HepG2 (cell line): Measurements from ENCODE around the gene ACVR2A. TPM values are rescaled to one million over a fixed set of nuclear protein-coding genes. Genes with fewer than 3 reads are reported as not detected.

Experiments
- ATAC-seq: fragments of 200-7000 bp; cut with Tn5 transposase; 3 replicates; pipeline ENCODE4 v1.9.1; 2020; ENCODE audit warnings: mild to moderate bottlenecking, moderate library complexity
- BruUV-seq: library from RNA; stranded (reverse); fragments of 400-500 nt; replicated peaks from 2 replicates; lab custom pipeline; 2021; lab: Mats Ljungman, UMichigan
- CTCF ChIA-PET: fragments of 300-600 bp; formaldehyde crosslinking; extraction: SDS; loops from one replicate; lab custom pipeline; 2021; ENCODE audit warnings: low total read pairs, inconsistent platforms, low intra/inter-chr PET ratio; lab: Yijun Ruan, JAX
- POLR2A ChIA-PET: fragments of 350-600 bp; sonication (Branson Sonifier 250); formaldehyde crosslinking; loops from one replicate; lab custom pipeline; 2020; ENCODE audit warnings: antibody characterized with exemption, inconsistent platforms; lab: Yijun Ruan, JAX
- DNase-seq: peaks from one replicate; pipeline ENCODE4 v3.0.0-alpha.2; 2015; ENCODE audit warnings: low spot score
- FAIRE-seq: peaks from 3 replicates; lab custom pipeline; 2011; peaks lifted over from hg19 to GRCh38; lab: Jason Lieb, UNC
- H2AFZ ChIP-seq: one replicate; pipeline ENCODE4 v1.6.1; 2011; ENCODE audit warnings: low read length, inconsistent platforms
- H3K27ac ChIP-seq: fragments of 300-600 bp; 3 replicates; pipeline ENCODE4 v1.8.0; 2011; ENCODE audit warnings: mixed run types, mild to moderate bottlenecking, mixed read lengths, low read length, inconsistent platforms; ENCODE audit not compliant: insufficient read depth; ENCODE audit errors: extremely low read length
- H3K27me3 ChIP-seq, 2 experiments: fragments of 200-600 bp in 1 of 2; 2 replicates in 1 of 2; 3 replicates in 1 of 2; pipeline versions ENCODE4 v1.6.0 to v1.8.0; 2011; ENCODE audit warnings: low read length in 2 of 2, mild to moderate bottlenecking in 2 of 2, moderate library complexity in 2 of 2, inconsistent platforms in 1 of 2; ENCODE audit not compliant: insufficient read depth in 2 of 2, control insufficient read depth in 1 of 2
- H3K36me3 ChIP-seq, 2 experiments: fragments of 200-600 bp in 1 of 2; replicated peaks in 1 of 2; 2 replicates in 1 of 2; 3 replicates in 1 of 2; pipeline versions ENCODE4 v1.5.1 to v1.8.0; 2011; ENCODE audit warnings: low read length in 2 of 2, inconsistent platforms in 1 of 2; ENCODE audit not compliant: insufficient read depth in 2 of 2, control insufficient read depth in 1 of 2
- H3K4me1 ChIP-seq: 2 replicates; pipeline ENCODE4 v1.5.1; 2012; ENCODE audit warnings: low read length, inconsistent platforms; ENCODE audit not compliant: insufficient read depth
- H3K4me2 ChIP-seq: 2 replicates; pipeline ENCODE4 v1.6.0; 2011; ENCODE audit warnings: low read depth, low read length, inconsistent platforms
- H3K4me3 ChIP-seq, 3 experiments: fragments of 200-600 bp in 1 of 3; sonication (generic), shearing (Covaris generic) in 1 of 3; replicated peaks in 1 of 3; 2 replicates each; pipeline ENCODE4 v1.5.1; 2011 to 2016; ENCODE audit warnings: low read length in 3 of 3, inconsistent platforms in 2 of 3, low read depth in 2 of 3, mild to moderate bottlenecking in 2 of 3, control low read depth in 1 of 3, mixed read lengths in 1 of 3; ENCODE audit not compliant: insufficient read depth in 1 of 3
- H3K79me2 ChIP-seq: one replicate; pipeline ENCODE4 v1.6.1; 2011; ENCODE audit warnings: low read length, inconsistent platforms; ENCODE audit not compliant: insufficient read depth
- H3K9ac ChIP-seq: 2 replicates; pipeline ENCODE4 v1.6.0; 2011; ENCODE audit warnings: mild to moderate bottlenecking, low read depth, low read length, inconsistent platforms; ENCODE audit not compliant: insufficient read depth
- H3K9me3 ChIP-seq: 2 replicates; pipeline ENCODE4 v1.5.1; 2012; ENCODE audit warnings: mild to moderate bottlenecking, low read length
- H4K20me1 ChIP-seq: 2 replicates; pipeline ENCODE4 v1.6.0; 2011; ENCODE audit warnings: inconsistent platforms, mild to moderate bottlenecking, low read length, moderate library complexity; ENCODE audit not compliant: insufficient read depth
- ASH2L ChIP-seq: fragments of 300-600, 200-600 bp; sonication (generic); IDR thresholded peaks from 2 replicates; pipeline ENCODE4 v1.7.0; 2017; ENCODE audit warnings: low read depth, mild to moderate bottlenecking, moderate library complexity, mixed read lengths, low read length; ENCODE audit not compliant: insufficient read length
- CBX5 ChIP-seq: sonication (generic); formaldehyde crosslinking; IDR thresholded peaks from 2 replicates; pipeline ENCODE4 v1.4.0; 2020; ENCODE audit warnings: missing genetic modification reagents, borderline replicate concordance
- HNRNPLL ChIP-seq: fragments of 200-400 bp; formaldehyde crosslinking; IDR thresholded peaks from 2 replicates; pipeline ENCODE4 v1.6.1; 2017; ENCODE audit warnings: mild to moderate bottlenecking, low read depth, low read length; ENCODE audit not compliant: poor library complexity, severe bottlenecking
- MAF1 ChIP-seq: sonication (generic); formaldehyde crosslinking; IDR thresholded peaks from 2 replicates; pipeline ENCODE4 v1.5.0; 2020; ENCODE audit warnings: missing genetic modification reagents, borderline replicate concordance
- MYPOP ChIP-seq: sonication (generic); formaldehyde crosslinking; IDR thresholded peaks from 2 replicates; pipeline ENCODE4 v1.8.1; 2023; ENCODE audit warnings: mild to moderate bottlenecking, moderate library complexity, missing genetic modification reagents
- TBX3 ChIP-seq: fragments of 450-650 bp; IDR thresholded peaks from 2 replicates; pipeline ENCODE4 v1.6.1; 2017; ENCODE audit warnings: antibody characterized with exemption, mild to moderate bottlenecking, inconsistent platforms, borderline replicate concordance
- ZBTB7B ChIP-seq: sonication (generic); formaldehyde crosslinking; IDR thresholded peaks from 2 replicates; pipeline ENCODE4 v1.4.0; 2020; ENCODE audit warnings: missing genetic modification reagents
- ZNF597 ChIP-seq: sonication (generic); formaldehyde crosslinking; IDR thresholded peaks from 2 replicates; pipeline ENCODE4 v1.5.0; 2020; ENCODE audit warnings: missing genetic modification reagents
- ZNF652 ChIP-seq: IDR thresholded peaks from 2 replicates; pipeline ENCODE4 v1.6.1; 2016; ENCODE audit warnings: low read depth, borderline replicate concordance
- ZNF782 ChIP-seq: sonication (generic); formaldehyde crosslinking; IDR thresholded peaks from 2 replicates; pipeline ENCODE4 v1.4.0; 2020; ENCODE audit warnings: missing genetic modification reagents, mild to moderate bottlenecking, borderline replicate concordance
- ZNF883 ChIP-seq: sonication (generic); formaldehyde crosslinking; IDR thresholded peaks from 2 replicates; pipeline ENCODE4 v1.5.1; 2020; ENCODE audit warnings: mild to moderate bottlenecking, missing genetic modification reagents; ENCODE audit errors: not compliant biosample characterization
- WGBS: methylation state at CpG from one replicate; pipeline ENCODE4 v1.1.6; 2017; ENCODE audit warnings: low lambda C conversion rate; 5-methylcytosine and 5-hydroxymethylcytosine counted together
- in situ Hi-C: cut with HindIII; loops from 2 replicates; pipeline ENCODE4 v1.10.0; 2017; ENCODE audit warnings: low pct_unique_long_range_greater_than_20kb; ENCODE audit not compliant: extremely low pct_ligation_motif_present
- intact Hi-C: fragments of 100-400 bp; cut with micrococcal nuclease; formaldehyde crosslinking; loops from one replicate; pipeline ENCODE4 v1.10.0; 2022; ENCODE audit not compliant: unreplicated experiment
- polyA plus RNA-seq, 8 experiments: library from polyadenylated mRNA; depleted of rRNA in 3 of 8; stranded (reverse) in 7 of 8; unstranded in 1 of 8; fragments of >200 nt; fragmentation: Illumina TruSeq in 4 of 8; extraction: Trizol in 4 of 8; gene quantifications; 2 replicates each; pipeline versions ENCODE4 v1.2.1 to v1.2.3, GENCODE V29; 2011 to 2016; ENCODE audit warnings: low read depth in 4 of 8, missing spikeins in 1 of 8, mixed read lengths in 1 of 8; ENCODE audit not compliant: insufficient read depth in 1 of 8
- total RNA-seq, 5 experiments: library from RNA; depleted of rRNA; stranded (reverse); fragments of >200 nt; fragmentation: Illumina TruSeq; extraction: Trizol; gene quantifications; 2 replicates each; pipeline ENCODE4 v1.2.3, GENCODE V29; 2016; ENCODE audit warnings: low read depth in 1 of 5

ACVR2A gene
- total and polyA plus RNA-seq, 2 of the 13 experiments (the other 11 are each of a cell fraction or from before 2014, with no cell fraction given) = 8.3 to 18.0 TPM

- CTCF ChIA-PET = no interaction called here
- 96% methylated on average over 3 of the region's 3 CpGs for WGBS
- no peak for DNase-seq
- H3K27me3 ChIP-seq = no peaks in the 10 kb centered on the region
- no peak for FAIRE-seq
- peaks cover 1 to 14% of the 10 kb centered on the region in 2 experiments; a peak in 1 of 5 replicates for H3K36me3 ChIP-seq
- TF ChIP-seq ASH2L (no peak), TBX3 (no peak), ZNF782 (CRISPR knock-in tag) (no peak), ZNF883 (CRISPR knock-in tag) (no peak), CBX5 (CRISPR knock-in tag) (no peak), ZNF597 (CRISPR knock-in tag) (no peak), MYPOP (no peak), ZNF652 (no peak), MAF1 (CRISPR knock-in tag) (no peak), HNRNPLL (no peak), ZBTB7B (CRISPR knock-in tag) (no peak)
- peaks cover 45% of the 10 kb centered on the region for H3K4me1 ChIP-seq
- ATAC-seq = no peak
- H3K27ac ChIP-seq = no peak overlapping the region
- H2AFZ ChIP-seq = no peak overlapping the region
- H3K4me3 ChIP-seq = no peak overlapping the region
- no peaks in the 10 kb centered on the region for H4K20me1 ChIP-seq
- intact Hi-C loops (no loop called here), in situ Hi-C loops (loop anchor here (25.0 kb wide), 2 partner anchors 312 to 537 kb away; no protein-coding TSS in a partner anchor)
- H3K79me2 ChIP-seq = no peaks in the 10 kb centered on the region
- BruUV-seq = no TSS peak
- no peak overlapping the region for H3K4me2 ChIP-seq
- no peaks in the 10 kb centered on the region for H3K9me3 ChIP-seq
- no peak overlapping the region for H3K9ac ChIP-seq
- POLR2A ChIA-PET = no interaction called here
Measured at GRCh38 chr2:147923846-147924245, 79.0 kb downstream of the ACVR2A start.
